ENCODE measurements around the gene SIGLECL1. TPM values are rescaled to one million over a fixed set of nuclear protein-coding genes. Genes with fewer than 3 reads are reported as not detected.

The SIGLECL1 gene
- total RNA-seq, 1 donor from 2014 or later, result not detected

GRCh38 chr19:51253088-51253806, 2.4 kb downstream of the SIGLECL1 start:
- no peak overlapping the region for H3K27ac Mint-ChIP-seq
- peaks cover 5% of the 10 kb centered on the region for H3K27me3 Mint-ChIP-seq (ENCODE audit: low read depth)
- no peaks in the 10 kb centered on the region for H3K9me3 Mint-ChIP-seq
- DNase-seq (ENCODE audit: low spot score in 2 of 2, unreplicated experiment in 2 of 2), result no peak
- TF ChIP-seq CTCF (IDR thresholded peaks at IDR 0.05; ENCODE audit: unreplicated experiment), result no peak
- H3K36me3 Mint-ChIP-seq, result no peaks in the 10 kb centered on the region
- H3K4me3 Mint-ChIP-seq, result no peak overlapping the region
- no peaks in the 10 kb centered on the region for H3K4me1 Mint-ChIP-seq

- H3K9me3 Mint-ChIP-seq, result no peaks in the 10 kb centered on the region
- no peaks in the 10 kb centered on the region for H3K4me1 Mint-ChIP-seq
- no peak for DNase-seq (ENCODE audit: low spot score in 2 of 2, unreplicated experiment in 2 of 2)
- H3K4me3 Mint-ChIP-seq, result no peak overlapping the region
- no peak overlapping the region for H3K27ac Mint-ChIP-seq
- H3K36me3 Mint-ChIP-seq, result no peaks in the 10 kb centered on the region
- no peak for TF ChIP-seq CTCF (IDR thresholded peaks at IDR 0.05; ENCODE audit: unreplicated experiment)
- H3K27me3 Mint-ChIP-seq (ENCODE audit: low read depth), result peaks cover 8% of the 10 kb centered on the region
Measured at GRCh38 chr19:51256155-51256625, 5.3 kb downstream of the SIGLECL1 start.

- no peaks in the 10 kb centered on the region for H3K9me3 Mint-ChIP-seq
- no peaks in the 10 kb centered on the region for H3K36me3 Mint-ChIP-seq
- H3K27me3 Mint-ChIP-seq (ENCODE audit: low read depth), result peaks cover 11% of the 10 kb centered on the region
- no peak overlapping the region for H3K27ac Mint-ChIP-seq
- no peak overlapping the region for H3K4me3 Mint-ChIP-seq
- TF ChIP-seq CTCF (IDR thresholded peaks at IDR 0.05; ENCODE audit: unreplicated experiment), result no peak
- no peaks in the 10 kb centered on the region for H3K4me1 Mint-ChIP-seq
- DNase-seq (ENCODE audit: low spot score in 2 of 2, unreplicated experiment in 2 of 2), result no peak
Measured at GRCh38 chr19:51257471-51257870, 6.6 kb downstream of the SIGLECL1 start.

- Mint-ChIP-seq H3K36me3 (no peaks in the 10 kb centered on the region), H3K27ac (no peak overlapping the region)
Measured at GRCh38 chr19:51258165-51259160, 7.6 kb downstream of the SIGLECL1 start.

More at GRCh38 chr19:51258165-51259160, 7.6 kb downstream of the SIGLECL1 start:
- no peaks in the 10 kb centered on the region for H3K4me1 Mint-ChIP-seq
- no peak overlapping the region for H3K4me3 Mint-ChIP-seq
- H3K27me3 Mint-ChIP-seq (ENCODE audit: low read depth), result peaks cover 15% of the 10 kb centered on the region
- no peak for TF ChIP-seq CTCF (IDR thresholded peaks at IDR 0.05; ENCODE audit: unreplicated experiment)
- no peak for DNase-seq (ENCODE audit: low spot score in 2 of 2, unreplicated experiment in 2 of 2)
- no peaks in the 10 kb centered on the region for H3K9me3 Mint-ChIP-seq

Data from mesothelial cell of epicardium (in vitro differentiated cells).